AG08396 (cell line): ENCODE measurements around the gene RSRC2.
"Not testable (repeated sequence)": the region's sequence is repeated elsewhere in the genome, so short reads cannot be mapped to it uniquely, and the experiment has no call there.

Experiments used
- DNase-seq: peaks from one replicate; pipeline ENCODE4 v3.0.0; 2012; ENCODE audit warnings: low spot score, mixed read lengths

RSRC2 gene

GRCh38 chr12:122517877-122518276 lies 8.9 kb downstream of the RSRC2 start:
- DNase-seq = peak; percentile 51

GRCh38 chr12:122516544-122517361 lies 10.0 kb downstream of the RSRC2 start:
- DNase-seq = no peak

- DNase-seq = no peak
Observed at GRCh38 chr12:122515275-122515674, 11.5 kb downstream of the RSRC2 start.

GRCh38 chr12:122513660-122514059 lies 13.1 kb downstream of the RSRC2 start:
- DNase-seq = no peak

GRCh38 chr12:122513028-122513427 lies 13.7 kb downstream of the RSRC2 start:
- DNase-seq = not testable (repeated sequence)

GRCh38 chr12:122508163-122508562 lies 18.6 kb downstream of the RSRC2 start:
- DNase-seq = no peak

GRCh38 chr12:122506393-122506938 lies 20.3 kb downstream of the RSRC2 start:
- DNase-seq = no peak

GRCh38 chr12:122505419-122506051 lies 21.2 kb downstream of the RSRC2 start:
- no peak for DNase-seq

GRCh38 chr12:122503783-122504590 lies 22.7 kb downstream of the RSRC2 start:
- no peak for DNase-seq

GRCh38 chr12:122503147-122503751 lies 23.5 kb downstream of the RSRC2 start:
- no peak for DNase-seq

- no peak for DNase-seq
Observed at GRCh38 chr12:122501489-122501989, 25.2 kb downstream of the RSRC2 start.

GRCh38 chr12:122500685-122501488 lies 25.8 kb downstream of the RSRC2 start, which contains the start of gene ZCCHC8:
Gene ZCCHC8 (minus strand): TSS chr12:122500932. CDS start chr12:122500840, 92 bp downstream.
- peak; percentile 94 for DNase-seq

GRCh38 chr12:122499991-122500684 lies 26.6 kb downstream of the RSRC2 start:
- peak; percentile 56 for DNase-seq

- no peak for DNase-seq
Observed at GRCh38 chr12:122495258-122495657, 31.5 kb downstream of the RSRC2 start.

- not testable (repeated sequence) for DNase-seq
Observed at GRCh38 chr12:122493222-122493621, 33.5 kb downstream of the RSRC2 start.

- DNase-seq = peak; percentile 40
Observed at GRCh38 chr12:122491991-122492390, 34.7 kb downstream of the RSRC2 start.

GRCh38 chr12:122489038-122489437 lies 37.7 kb downstream of the RSRC2 start:
- DNase-seq = no peak

GRCh38 chr12:122487807-122488206 lies 38.9 kb downstream of the RSRC2 start:
- not testable (repeated sequence) for DNase-seq

GRCh38 chr12:122486805-122487426 lies 39.8 kb downstream of the RSRC2 start:
- DNase-seq = no peak

- DNase-seq = not testable (repeated sequence)
Observed at GRCh38 chr12:122486360-122486759, 40.4 kb downstream of the RSRC2 start.
